B cell (primary cell): ENCODE results near the gene BTRC.

Source experiments
- CTCF ChIP-seq: fragments of 200-600 bp; IDR thresholded peaks from one replicate; pipeline ENCODE4 v1.8.0; 2022; ENCODE audit warnings: antibody characterized with exemption, mild to moderate bottlenecking
- EZH2 ChIP-seq: IDR thresholded peaks from 2 replicates; pipeline ENCODE4 v1.6.1; 2012; ENCODE audit warnings: borderline replicate concordance, low read depth, mild to moderate bottlenecking, moderate library complexity, low read length; ENCODE audit not compliant: insufficient read depth, poor library complexity, severe bottlenecking

GRCh38 chr10:101388676-101389276, 34.8 kb downstream of the BTRC start:
- TF ChIP-seq CTCF (no peak), EZH2 (no peak)
